K562 (cell line): ENCODE data around the gene ERN1. TPM values are rescaled to one million over a fixed set of nuclear protein-coding genes. Genes with fewer than 3 reads are reported as not detected.

ENCODE experiments used
- ARID1B ChIP-seq: fragments of 450-650 bp; IDR thresholded peaks from 2 replicates; pipeline ENCODE4 v1.6.1; 2016; ENCODE audit warnings: antibody characterized with exemption, mild to moderate bottlenecking, inconsistent platforms
- ATF7 ChIP-seq: fragments of 450-650 bp; IDR thresholded peaks from 2 replicates; pipeline ENCODE4 v1.7.1; 2014; ENCODE audit warnings: mild to moderate bottlenecking, moderate library complexity
- CCAR2 ChIP-seq: fragments of 200-400 bp; formaldehyde crosslinking; IDR thresholded peaks from 2 replicates; pipeline ENCODE4 v1.6.1; 2017; ENCODE audit warnings: mild to moderate bottlenecking, low read depth, low read length
- CSDE1 ChIP-seq, 2 experiments: fragments of 450-650 bp; IDR thresholded peaks; 2 replicates each; pipeline ENCODE4 v1.6.1; 2016; ENCODE audit warnings: mild to moderate bottlenecking in 1 of 2
- DEAF1 ChIP-seq: fragments of 450-650 bp; formaldehyde crosslinking; IDR thresholded peaks from 2 replicates; pipeline ENCODE4 v1.4.0; 2020; ENCODE audit warnings: mild to moderate bottlenecking, moderate library complexity
- FOXP1 ChIP-seq: sonication (generic); formaldehyde crosslinking; IDR thresholded peaks from 2 replicates; pipeline ENCODE4 v1.8.0; 2022; ENCODE audit warnings: mild to moderate bottlenecking, missing genetic modification reagents
- MAFK ChIP-seq: IDR thresholded peaks from 2 replicates; pipeline ENCODE4 v1.6.1; 2011; ENCODE audit warnings: low read length, improper control_type of control experiment
- MTF1 ChIP-seq: fragments of 250-450 bp; sonication (Bioruptor Pico); IDR thresholded peaks from 2 replicates; pipeline ENCODE4 v1.9.0; 2021; ENCODE audit warnings: moderate library complexity, mild to moderate bottlenecking, inconsistent platforms, borderline replicate concordance
- POU5F1 ChIP-seq: fragments of 150-350 bp; IDR thresholded peaks from 2 replicates; pipeline ENCODE4 v1.6.1; 2014; ENCODE audit warnings: borderline replicate concordance, low read length, low read depth, mild to moderate bottlenecking; ENCODE audit not compliant: partially characterized antibody
- RCOR1 ChIP-seq, 2 experiments: IDR thresholded peaks; 2 replicates each; pipeline ENCODE4 v1.6.1; 2012; ENCODE audit warnings: low read depth in 2 of 2, low read length in 2 of 2, borderline replicate concordance in 1 of 2, improper control_type of control experiment in 1 of 2
- SMAD1 ChIP-seq: fragments of 150-350 bp; IDR thresholded peaks from 2 replicates; pipeline ENCODE4 v1.6.1; 2014; ENCODE audit warnings: low read length, low read depth; ENCODE audit not compliant: partially characterized antibody
- SMAD3 ChIP-seq: fragments of 450-650 bp; formaldehyde crosslinking; conservative IDR thresholded peaks from 2 replicates; pipeline ENCODE4 v1.4.0; 2020; ENCODE audit warnings: mild to moderate bottlenecking
- SP1 ChIP-seq: sonication (generic); formaldehyde crosslinking; IDR thresholded peaks from 2 replicates; pipeline ENCODE4 v1.8.1; 2022; ENCODE audit warnings: mild to moderate bottlenecking, missing genetic modification reagents
- ZNF583 ChIP-seq: fragments of 250-450 bp; sonication (Bioruptor Pico); IDR thresholded peaks from 2 replicates; pipeline ENCODE4 v1.4.0; 2020
- polyA plus RNA-seq, 8 experiments: library from polyadenylated mRNA; depleted of rRNA in 4 of 8; stranded (reverse) in 5 of 8; unstranded in 3 of 8; fragments of >200 nt; fragmentation: Nextera tagmentation in 2 of 8; fragmentation: Illumina TruSeq in 1 of 8; extraction: Ambion mirVana in 2 of 8; extraction: Trizol in 1 of 8; gene quantifications; 2 replicates each; pipeline versions ENCODE4 v1.2.1 to v1.2.3, GENCODE V29; 2011 to 2014; ENCODE audit warnings: inconsistent platforms in 1 of 8, missing spikeins in 1 of 8
- total RNA-seq, 7 experiments: library from RNA; depleted of rRNA in 6 of 7; stranded (reverse); fragments of >200 nt in 6 of 7; fragmentation: Illumina TruSeq in 2 of 7; extraction: Trizol in 2 of 7; gene quantifications; 2 replicates each; pipeline versions ENCODE4 v1.2.1 to v1.2.3, GENCODE V29; 2011 to 2021; ENCODE audit warnings: low replicate concordance in 1 of 7
- TF ChIP-seq, protein P1 (sequence below): fragments of 250-450 bp; sonication (Bioruptor Pico); IDR thresholded peaks from 2 replicates; pipeline ENCODE4 v1.8.0; 2021; ENCODE audit warnings: moderate library complexity, mild to moderate bottlenecking, inconsistent platforms
- TF ChIP-seq, protein P2 (sequence below), 2 experiments: IDR thresholded peaks; 2 replicates each; pipeline ENCODE4 v1.6.1; 2011; ENCODE audit warnings: borderline replicate concordance in 1 of 2, control low read depth in 1 of 2, low read depth in 1 of 2, low read length in 1 of 2, mild to moderate bottlenecking in 1 of 2, mixed read lengths in 1 of 2, moderate library complexity in 1 of 2; ENCODE audit not compliant: insufficient read depth in 1 of 2, insufficient read length in 1 of 2, poor library complexity in 1 of 2, severe bottlenecking in 1 of 2; ENCODE audit errors: extremely low read depth in 1 of 2
- TF ChIP-seq, protein P3 (sequence below): sonication (generic); formaldehyde crosslinking; IDR thresholded peaks from 2 replicates; pipeline ENCODE4 v1.8.0; 2022; ENCODE audit warnings: missing genetic modification reagents, mild to moderate bottlenecking, borderline replicate concordance
- TF ChIP-seq, protein P4 (sequence below): sonication (generic); formaldehyde crosslinking; IDR thresholded peaks from 2 replicates; pipeline ENCODE4 v1.8.1; 2023; ENCODE audit warnings: mild to moderate bottlenecking, missing genetic modification reagents, moderate library complexity

Gene ERN1
- total and polyA plus RNA-seq, 9 of the 15 experiments (the other 6 are each of a cell fraction or from before 2014, with no cell fraction given), result 2.1 to 22.5 (median 7.3) TPM

DNA sequence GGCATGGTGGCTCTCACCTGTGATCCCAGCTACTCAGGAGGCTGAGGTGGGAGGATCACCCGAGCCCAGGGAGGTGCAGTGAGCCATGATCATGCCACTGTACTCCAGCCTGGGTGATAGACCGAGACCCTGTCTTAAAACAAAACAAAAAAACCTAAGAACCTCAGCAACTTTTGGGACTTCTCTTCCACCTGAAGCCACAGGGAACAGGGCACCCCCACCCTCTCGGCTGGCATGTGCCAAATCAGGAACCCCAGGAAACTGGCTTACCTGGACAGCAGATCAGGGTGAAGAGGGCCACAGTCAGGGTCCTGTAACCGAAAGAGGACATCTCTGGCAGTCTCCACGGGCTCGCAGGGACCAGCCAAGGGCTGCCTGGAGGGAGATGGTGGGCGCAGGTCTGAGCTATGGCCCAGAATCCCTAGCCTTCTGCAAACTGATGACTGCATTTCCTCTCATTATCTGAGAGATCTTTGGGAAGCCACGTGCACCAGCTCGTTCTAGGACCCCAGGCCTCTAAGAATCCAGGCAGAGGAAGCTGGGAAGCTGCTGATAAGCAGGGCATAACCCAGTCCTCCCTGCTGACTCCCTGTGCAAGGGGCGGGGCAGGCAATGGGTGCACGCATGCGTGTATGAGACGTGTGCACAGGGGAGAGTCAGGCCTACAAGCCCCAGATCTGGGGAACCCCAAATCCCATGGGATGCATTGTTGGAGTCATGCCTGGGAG lies 123.4 kb downstream of the ERN1 start (continued):
- TF ChIP-seq SP1 (CRISPR knock-in tag) (peak; percentile 78), ZNF583 (CRISPR knock-in tag) (no peak), SMAD1 (no peak), DEAF1 (CRISPR knock-in tag) (no peak), SMAD3 (CRISPR knock-in tag) (no peak), MAFK (no peak), MTF1 (CRISPR knock-in tag) (no peak), POU5F1 (no peak), FOXP1 (CRISPR knock-in tag) (no peak), ATF7 (peak; percentile 94), ARID1B (peak; percentile 96), RCOR1 (IDR thresholded peaks at IDR 0.05; ENCODE audit: borderline replicate concordance in 1 of 2, low read depth in 2 of 2, low read length in 2 of 2) (peak; percentile 17 to 87; a peak in 3 of 4 replicates), CCAR2 (no peak), CSDE1 (IDR thresholded peaks at IDR 0.05) (no peak)
- TF ChIP-seq, protein P1, sequence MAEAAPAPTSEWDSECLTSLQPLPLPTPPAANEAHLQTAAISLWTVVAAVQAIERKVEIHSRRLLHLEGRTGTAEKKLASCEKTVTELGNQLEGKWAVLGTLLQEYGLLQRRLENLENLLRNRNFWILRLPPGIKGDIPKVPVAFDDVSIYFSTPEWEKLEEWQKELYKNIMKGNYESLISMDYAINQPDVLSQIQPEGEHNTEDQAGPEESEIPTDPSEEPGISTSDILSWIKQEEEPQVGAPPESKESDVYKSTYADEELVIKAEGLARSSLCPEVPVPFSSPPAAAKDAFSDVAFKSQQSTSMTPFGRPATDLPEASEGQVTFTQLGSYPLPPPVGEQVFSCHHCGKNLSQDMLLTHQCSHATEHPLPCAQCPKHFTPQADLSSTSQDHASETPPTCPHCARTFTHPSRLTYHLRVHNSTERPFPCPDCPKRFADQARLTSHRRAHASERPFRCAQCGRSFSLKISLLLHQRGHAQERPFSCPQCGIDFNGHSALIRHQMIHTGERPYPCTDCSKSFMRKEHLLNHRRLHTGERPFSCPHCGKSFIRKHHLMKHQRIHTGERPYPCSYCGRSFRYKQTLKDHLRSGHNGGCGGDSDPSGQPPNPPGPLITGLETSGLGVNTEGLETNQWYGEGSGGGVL (CRISPR knock-in tag), result no peak
- TF ChIP-seq, protein P2, sequence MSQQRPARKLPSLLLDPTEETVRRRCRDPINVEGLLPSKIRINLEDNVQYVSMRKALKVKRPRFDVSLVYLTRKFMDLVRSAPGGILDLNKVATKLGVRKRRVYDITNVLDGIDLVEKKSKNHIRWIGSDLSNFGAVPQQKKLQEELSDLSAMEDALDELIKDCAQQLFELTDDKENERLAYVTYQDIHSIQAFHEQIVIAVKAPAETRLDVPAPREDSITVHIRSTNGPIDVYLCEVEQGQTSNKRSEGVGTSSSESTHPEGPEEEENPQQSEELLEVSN (IDR thresholded peaks at IDR 0.05; ENCODE audit: borderline replicate concordance in 1 of 2, extremely low read depth in 1 of 2, insufficient read depth in 1 of 2, insufficient read length in 1 of 2, low read depth in 1 of 2, low read length in 1 of 2, poor library complexity in 1 of 2, severe bottlenecking in 1 of 2), result peak; percentile 55 to 76
- TF ChIP-seq, protein P3, sequence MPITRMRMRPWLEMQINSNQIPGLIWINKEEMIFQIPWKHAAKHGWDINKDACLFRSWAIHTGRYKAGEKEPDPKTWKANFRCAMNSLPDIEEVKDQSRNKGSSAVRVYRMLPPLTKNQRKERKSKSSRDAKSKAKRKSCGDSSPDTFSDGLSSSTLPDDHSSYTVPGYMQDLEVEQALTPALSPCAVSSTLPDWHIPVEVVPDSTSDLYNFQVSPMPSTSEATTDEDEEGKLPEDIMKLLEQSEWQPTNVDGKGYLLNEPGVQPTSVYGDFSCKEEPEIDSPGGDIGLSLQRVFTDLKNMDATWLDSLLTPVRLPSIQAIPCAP (CRISPR knock-in tag), result no peak
- TF ChIP-seq, protein P4, sequence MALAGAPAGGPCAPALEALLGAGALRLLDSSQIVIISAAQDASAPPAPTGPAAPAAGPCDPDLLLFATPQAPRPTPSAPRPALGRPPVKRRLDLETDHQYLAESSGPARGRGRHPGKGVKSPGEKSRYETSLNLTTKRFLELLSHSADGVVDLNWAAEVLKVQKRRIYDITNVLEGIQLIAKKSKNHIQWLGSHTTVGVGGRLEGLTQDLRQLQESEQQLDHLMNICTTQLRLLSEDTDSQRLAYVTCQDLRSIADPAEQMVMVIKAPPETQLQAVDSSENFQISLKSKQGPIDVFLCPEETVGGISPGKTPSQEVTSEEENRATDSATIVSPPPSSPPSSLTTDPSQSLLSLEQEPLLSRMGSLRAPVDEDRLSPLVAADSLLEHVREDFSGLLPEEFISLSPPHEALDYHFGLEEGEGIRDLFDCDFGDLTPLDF (CRISPR knock-in tag), result 0 out of 2 replicates have a peak, but pooled peaks have one; percentile 12
